SKM-1 (cell line): ENCODE results near the gene OR10AD1.
"Not testable (repeated sequence)": the region's sequence is repeated elsewhere in the genome, so short reads cannot be mapped to it uniquely, and the experiment has no call there.

Experiments
- DNase-seq: peaks from one replicate; lab custom pipeline; 2025; ENCODE audit not compliant: unreplicated experiment; lab: John Stamatoyannopoulos, UW

OR10AD1 gene

GRCh38 chr12:48203192-48203591 is at the start of gene OR10AD1:
OR10AD1 (minus strand) TSS chr12:48203292; CDS start chr12:48203292, 0 bp downstream.
- DNase-seq, result no peak

GRCh38 chr12:48247181-48247966 is 44.3 kb upstream of the OR10AD1 start:
- no peak for DNase-seq

GRCh38 chr12:48237162-48237561 is 34.1 kb upstream of the OR10AD1 start:
- no peak for DNase-seq

- no peak for DNase-seq
Observed at GRCh38 chr12:48235796-48236333, 32.8 kb upstream of the OR10AD1 start.

GRCh38 chr12:48231169-48231958 is 28.3 kb upstream of the OR10AD1 start:
- DNase-seq, result not testable (repeated sequence)

- not testable (repeated sequence) for DNase-seq
Observed at GRCh38 chr12:48224533-48224932, 21.4 kb upstream of the OR10AD1 start.

GRCh38 chr12:48221645-48222044 is 18.6 kb upstream of the OR10AD1 start:
- no peak for DNase-seq

GRCh38 chr12:48220701-48221100 is 17.6 kb upstream of the OR10AD1 start:
- DNase-seq, result no peak

GRCh38 chr12:48219631-48220030 is 16.5 kb upstream of the OR10AD1 start:
- DNase-seq, result no peak

- DNase-seq, result peak; percentile 33
Observed at GRCh38 chr12:48216785-48217184, 13.7 kb upstream of the OR10AD1 start.

GRCh38 chr12:48209495-48209894 is 6.4 kb upstream of the OR10AD1 start:
- DNase-seq, result not testable (repeated sequence)

- no peak for DNase-seq
Observed at GRCh38 chr12:48202766-48203165, 326 bp downstream of the OR10AD1 start.

- DNase-seq, result no peak
Observed at GRCh38 chr12:48201516-48201915, 1.6 kb downstream of the OR10AD1 start.

GRCh38 chr12:48201091-48201490 is 2.0 kb downstream of the OR10AD1 start:
- DNase-seq, result no peak

- DNase-seq, result no peak
Observed at GRCh38 chr12:48199774-48200221, 3.3 kb downstream of the OR10AD1 start.

- DNase-seq, result no peak
Observed at GRCh38 chr12:48198985-48199384, 4.1 kb downstream of the OR10AD1 start.

GRCh38 chr12:48198672-48198971 is 4.5 kb downstream of the OR10AD1 start:
- no peak for DNase-seq

GRCh38 chr12:48197971-48198671 is 5.0 kb downstream of the OR10AD1 start:
- peak; percentile 72 for DNase-seq

GRCh38 chr12:48197549-48197970 is 5.5 kb downstream of the OR10AD1 start:
- no peak for DNase-seq

GRCh38 chr12:48194799-48195201 is 8.3 kb downstream of the OR10AD1 start:
- no peak for DNase-seq

GRCh38 chr12:48193623-48194022 is 9.5 kb downstream of the OR10AD1 start:
- no peak for DNase-seq
